Esophagus squamous epithelium (tissue), 4 donors: ENCODE results near the gene SPECC1L.

Experiments
- POLR2A ChIP-seq, 4 donors: fragments of 450-650 bp; IDR thresholded peaks; one replicate each; pipeline ENCODE4 v1.6.1; 2017; ENCODE audit warnings: antibody characterized with exemption in 4 of 4, mild to moderate bottlenecking in 4 of 4, moderate library complexity in 3 of 4
- TF ChIP-seq, protein P1 (sequence below), 6 experiments: fragments of 450-650 bp in 4 of 6; fragments of 200-600 bp in 2 of 6; sonication (generic) in 2 of 6; IDR thresholded peaks; one replicate each; pipeline ENCODE4 v1.5.1; 2016 to 2019; ENCODE audit warnings: antibody characterized with exemption in 6 of 6, mild to moderate bottlenecking in 4 of 6, moderate library complexity in 4 of 6

GRCh38 chr22:24412274-24412673 lies 141.6 kb downstream of the SPECC1L start:
- no peak for TF ChIP-seq POLR2A (IDR thresholded peaks at IDR 0.05)
- TF ChIP-seq, protein P1, sequence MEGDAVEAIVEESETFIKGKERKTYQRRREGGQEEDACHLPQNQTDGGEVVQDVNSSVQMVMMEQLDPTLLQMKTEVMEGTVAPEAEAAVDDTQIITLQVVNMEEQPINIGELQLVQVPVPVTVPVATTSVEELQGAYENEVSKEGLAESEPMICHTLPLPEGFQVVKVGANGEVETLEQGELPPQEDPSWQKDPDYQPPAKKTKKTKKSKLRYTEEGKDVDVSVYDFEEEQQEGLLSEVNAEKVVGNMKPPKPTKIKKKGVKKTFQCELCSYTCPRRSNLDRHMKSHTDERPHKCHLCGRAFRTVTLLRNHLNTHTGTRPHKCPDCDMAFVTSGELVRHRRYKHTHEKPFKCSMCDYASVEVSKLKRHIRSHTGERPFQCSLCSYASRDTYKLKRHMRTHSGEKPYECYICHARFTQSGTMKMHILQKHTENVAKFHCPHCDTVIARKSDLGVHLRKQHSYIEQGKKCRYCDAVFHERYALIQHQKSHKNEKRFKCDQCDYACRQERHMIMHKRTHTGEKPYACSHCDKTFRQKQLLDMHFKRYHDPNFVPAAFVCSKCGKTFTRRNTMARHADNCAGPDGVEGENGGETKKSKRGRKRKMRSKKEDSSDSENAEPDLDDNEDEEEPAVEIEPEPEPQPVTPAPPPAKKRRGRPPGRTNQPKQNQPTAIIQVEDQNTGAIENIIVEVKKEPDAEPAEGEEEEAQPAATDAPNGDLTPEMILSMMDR (IDR thresholded peaks at IDR 0.05) = no peak
